Mesendoderm (in vitro differentiated cells): Measurements from ENCODE around the gene SLC16A12.

Source experiments
- DNase-seq: peaks from one replicate; pipeline ENCODE4 v3.0.0; 2013
- H2AK5ac ChIP-seq: 2 replicates; pipeline ENCODE4 v1.6.1; 2013; ENCODE audit warnings: low read length, inconsistent platforms
- H2BK120ac ChIP-seq: 2 replicates; pipeline ENCODE4 v1.6.1; 2013; ENCODE audit warnings: low read depth, mild to moderate bottlenecking, low read length, moderate library complexity, mixed read lengths
- H2BK15ac ChIP-seq: replicated peaks from 2 replicates; pipeline ENCODE4 v1.6.1; 2013; ENCODE audit warnings: low read depth, mild to moderate bottlenecking, moderate library complexity
- H2BK5ac ChIP-seq: 2 replicates; pipeline ENCODE4 v1.6.1; 2013; ENCODE audit warnings: low read length, inconsistent platforms
- H3K18ac ChIP-seq: 2 replicates; pipeline ENCODE4 v1.6.1; 2013; ENCODE audit warnings: mild to moderate bottlenecking, low read length, mixed read lengths
- H3K23ac ChIP-seq: one replicate; pipeline ENCODE4 v1.6.1; 2013; ENCODE audit warnings: low read length
- H3K27ac ChIP-seq: 2 replicates; pipeline ENCODE4 v1.5.1; 2013; ENCODE audit warnings: low read depth, mild to moderate bottlenecking, inconsistent platforms, low read length, moderate library complexity
- H3K27me3 ChIP-seq: 2 replicates; pipeline ENCODE4 v1.6.1; 2013; ENCODE audit warnings: low read length, control low read depth, mild to moderate bottlenecking, inconsistent platforms; ENCODE audit not compliant: insufficient read depth, poor library complexity
- H3K36me3 ChIP-seq: 2 replicates; pipeline ENCODE4 v1.6.1; 2013; ENCODE audit warnings: low read length, inconsistent platforms; ENCODE audit not compliant: control insufficient read depth, insufficient read depth
- H3K4ac ChIP-seq: one replicate; pipeline ENCODE4 v1.6.1; 2013; ENCODE audit warnings: low read depth, mild to moderate bottlenecking, low read length, moderate library complexity
- H3K4me1 ChIP-seq: 2 replicates; pipeline ENCODE4 v1.6.1; 2013; ENCODE audit warnings: low read depth, low read length, inconsistent platforms; ENCODE audit not compliant: control insufficient read depth
- H3K4me2 ChIP-seq: 2 replicates; pipeline ENCODE4 v1.6.1; 2013; ENCODE audit warnings: low read length
- H3K4me3 ChIP-seq: 2 replicates; pipeline ENCODE4 v1.5.1; 2013; ENCODE audit warnings: mild to moderate bottlenecking, low read length
- H3K56ac ChIP-seq: one replicate; pipeline ENCODE4 v1.6.1; 2013; ENCODE audit warnings: low read length
- H3K79me1 ChIP-seq: 2 replicates; pipeline ENCODE4 v1.6.1; 2013; ENCODE audit warnings: low read length, inconsistent platforms
- H3K79me2 ChIP-seq: 2 replicates; pipeline ENCODE4 v1.6.1; 2013; ENCODE audit warnings: mild to moderate bottlenecking, low read length; ENCODE audit not compliant: control insufficient read depth, insufficient read depth
- H3K9ac ChIP-seq: 2 replicates; pipeline ENCODE4 v1.6.1; 2013; ENCODE audit warnings: low read length, inconsistent platforms
- H4K5ac ChIP-seq: one replicate; pipeline ENCODE4 v1.6.1; 2013; ENCODE audit warnings: low read length
- H4K8ac ChIP-seq: one replicate; pipeline ENCODE4 v1.6.1; 2013; ENCODE audit warnings: low read depth, mild to moderate bottlenecking, control low read depth, low read length, moderate library complexity
- WGBS: extraction: QIAGEN DNeasy Blood & Tissue Kit; methylation state at CpG from one replicate; pipeline ENCODE4 v1.1.7; 2013; ENCODE audit warnings: low lambda C conversion rate, missing lambda C conversion rate; ENCODE audit not compliant: insufficient coverage; ENCODE audit errors: extremely low coverage; 5-methylcytosine and 5-hydroxymethylcytosine counted together

The SLC16A12 gene

DNA sequence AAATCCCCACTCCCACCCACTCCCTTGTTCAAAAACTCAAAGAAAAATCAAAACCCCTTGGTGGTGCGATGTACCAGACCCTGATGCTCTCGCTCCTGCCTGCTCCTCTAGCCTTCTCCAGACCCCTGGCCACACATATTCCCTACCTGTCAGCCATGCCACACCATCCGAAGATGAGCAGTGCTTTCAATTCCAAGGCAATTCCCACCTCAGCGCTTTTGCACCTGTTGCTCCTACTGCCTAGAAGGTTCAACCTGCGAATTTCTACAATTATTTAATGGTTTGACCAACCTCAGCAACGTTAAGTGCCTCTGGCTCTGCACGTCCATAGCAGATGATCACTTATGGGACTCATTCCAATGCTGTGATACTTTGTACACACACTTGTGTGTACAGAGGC is 11.1 kb downstream of the SLC16A12 start:
- DNase-seq, result no peak
- Histone ChIP-seq H3K79me1 (no peaks in the 10 kb centered on the region), H4K5ac (no peak overlapping the region), H3K56ac (no peak overlapping the region), H3K23ac (no peak overlapping the region), H2BK5ac (no peak overlapping the region), H3K27me3 (no peaks in the 10 kb centered on the region), H3K18ac (no peak overlapping the region), H3K4me2 (no peak overlapping the region), H3K4me3 (no peak overlapping the region), H4K8ac (no peak overlapping the region), H3K4me1 (no peaks in the 10 kb centered on the region), H3K79me2 (no peaks in the 10 kb centered on the region), H3K4ac (no peak overlapping the region), H2AK5ac (no peak overlapping the region), H3K9ac (no peak overlapping the region), H2BK15ac (no peak overlapping the region), H3K36me3 (no peaks in the 10 kb centered on the region), H3K27ac (no peak overlapping the region), H2BK120ac (no peak overlapping the region)
- WGBS, result no CpG with 5 or more reads among the region's 7 CpGs

DNA sequence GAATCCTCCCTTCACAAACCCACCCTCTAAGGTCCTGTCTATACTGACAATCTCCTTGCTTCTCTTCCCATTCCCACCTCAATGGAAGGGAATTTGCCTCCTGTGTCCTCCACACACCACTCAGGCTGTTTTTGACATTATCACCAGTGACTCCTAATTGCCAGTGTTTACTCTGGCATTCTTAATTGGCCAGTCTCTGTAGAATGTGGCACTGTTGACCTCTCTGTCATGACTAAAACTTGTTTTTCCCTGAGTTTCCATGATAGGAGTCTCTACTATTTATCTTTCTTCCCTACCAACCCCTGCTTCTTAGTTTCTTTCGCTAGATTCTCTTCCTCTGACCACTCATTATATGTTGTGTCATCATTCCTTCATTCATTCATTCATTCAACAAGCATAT is 12.1 kb downstream of the SLC16A12 start:
- Histone ChIP-seq H3K27ac (no peak overlapping the region), H3K27me3 (no peaks in the 10 kb centered on the region), H3K79me1 (no peaks in the 10 kb centered on the region), H3K4me1 (no peaks in the 10 kb centered on the region), H3K4ac (no peak overlapping the region), H3K36me3 (no peaks in the 10 kb centered on the region), H4K5ac (no peak overlapping the region), H2BK5ac (no peak overlapping the region), H2AK5ac (no peak overlapping the region), H4K8ac (no peak overlapping the region), H3K4me2 (no peak overlapping the region), H2BK120ac (no peak overlapping the region), H3K79me2 (no peaks in the 10 kb centered on the region), H2BK15ac (no peak overlapping the region), H3K18ac (no peak overlapping the region), H3K4me3 (no peak overlapping the region), H3K56ac (no peak overlapping the region), H3K9ac (no peak overlapping the region), H3K23ac (no peak overlapping the region)
- no peak for DNase-seq
- no CpG with 5 or more reads among the region's 1 CpG for WGBS

DNA sequence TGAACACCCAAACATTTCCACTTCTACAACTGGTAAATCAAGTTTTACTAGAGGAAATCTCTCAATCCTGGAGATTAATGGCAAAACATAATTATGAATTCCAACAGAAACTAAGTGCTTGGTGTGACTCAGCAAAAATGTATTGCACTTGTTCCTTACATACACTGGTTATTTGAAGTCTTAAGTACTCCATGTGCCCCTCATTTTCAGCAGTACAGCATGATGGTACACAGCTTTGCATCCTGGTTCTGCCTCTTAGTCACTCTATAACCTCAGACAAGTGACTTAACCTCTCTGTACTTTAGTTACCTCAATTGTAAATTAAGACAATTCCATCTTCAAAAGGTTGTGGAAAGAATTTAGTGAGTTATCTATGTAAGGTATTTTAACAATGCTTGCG is 12.9 kb downstream of the SLC16A12 start:
- Histone ChIP-seq H3K79me1 (no peaks in the 10 kb centered on the region), H2BK5ac (no peak overlapping the region), H3K27me3 (no peaks in the 10 kb centered on the region), H3K79me2 (no peaks in the 10 kb centered on the region), H3K18ac (no peak overlapping the region), H3K4ac (no peak overlapping the region), H2BK15ac (no peak overlapping the region), H2AK5ac (no peak overlapping the region), H2BK120ac (no peak overlapping the region), H4K8ac (no peak overlapping the region), H3K4me2 (no peak overlapping the region), H3K27ac (no peak overlapping the region), H3K9ac (no peak overlapping the region), H3K36me3 (no peaks in the 10 kb centered on the region), H3K4me3 (no peak overlapping the region), H3K4me1 (no peaks in the 10 kb centered on the region), H4K5ac (no peak overlapping the region), H3K56ac (no peak overlapping the region), H3K23ac (no peak overlapping the region)
- WGBS, result no CpG with 5 or more reads among the region's 1 CpG
- DNase-seq, result no peak

DNA sequence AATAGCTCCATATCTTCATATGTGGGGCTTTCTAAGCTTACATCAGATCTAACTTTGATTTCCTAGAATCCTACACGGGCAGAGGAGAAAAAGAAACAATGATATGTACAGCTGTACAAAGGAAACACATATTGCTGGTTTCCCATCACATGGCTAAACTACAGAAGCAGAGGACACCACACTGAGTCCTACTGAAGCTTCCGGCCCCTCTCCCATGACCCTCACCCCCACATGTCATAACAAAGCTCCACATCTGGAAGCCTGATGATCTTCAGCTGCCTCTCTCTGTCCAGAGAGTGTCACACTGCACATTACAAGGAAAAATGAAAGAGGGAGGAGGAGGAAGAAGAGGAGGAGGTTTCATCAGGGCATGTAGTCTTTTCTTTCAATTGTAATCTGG is 14.0 kb downstream of the SLC16A12 start:
- Histone ChIP-seq H3K27ac (no peak overlapping the region), H4K5ac (no peak overlapping the region), H3K4ac (no peak overlapping the region), H2BK5ac (no peak overlapping the region), H3K36me3 (no peaks in the 10 kb centered on the region), H3K79me2 (no peaks in the 10 kb centered on the region), H3K27me3 (no peaks in the 10 kb centered on the region), H3K79me1 (no peaks in the 10 kb centered on the region), H4K8ac (no peak overlapping the region), H3K56ac (no peak overlapping the region), H3K9ac (no peak overlapping the region), H2BK15ac (no peak overlapping the region), H3K4me2 (no peak overlapping the region), H3K4me1 (no peaks in the 10 kb centered on the region), H3K18ac (no peak overlapping the region), H3K4me3 (no peak overlapping the region), H3K23ac (no peak overlapping the region), H2AK5ac (no peak overlapping the region), H2BK120ac (no peak overlapping the region)
- DNase-seq, result no peak
- WGBS, result no CpG with 5 or more reads among the region's 2 CpGs

DNA sequence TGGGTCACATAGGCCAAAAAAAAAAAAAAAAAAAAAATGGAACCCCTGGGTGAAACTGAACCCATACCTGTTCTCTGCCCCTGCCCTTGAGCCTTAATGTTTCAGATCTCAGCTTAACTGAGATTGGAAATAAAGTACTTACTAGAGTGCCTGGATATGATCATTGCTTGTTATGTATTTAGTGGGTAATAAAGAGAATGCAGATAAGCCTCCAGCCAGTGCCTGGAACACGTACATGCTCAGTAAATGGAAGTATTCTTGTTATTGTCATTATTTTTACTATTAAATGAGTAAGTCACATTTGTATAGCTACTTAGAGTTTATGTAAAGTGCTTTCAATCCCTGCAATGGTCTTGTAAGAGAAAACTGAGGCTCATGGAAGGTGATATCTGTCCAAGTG is 14.7 kb downstream of the SLC16A12 start:
- Histone ChIP-seq H3K9ac (no peak overlapping the region), H3K36me3 (no peaks in the 10 kb centered on the region), H3K23ac (no peak overlapping the region), H4K5ac (no peak overlapping the region), H3K4me2 (no peak overlapping the region), H3K4ac (no peak overlapping the region), H3K4me3 (no peak overlapping the region), H3K79me1 (no peaks in the 10 kb centered on the region), H3K27me3 (no peaks in the 10 kb centered on the region), H3K56ac (no peak overlapping the region), H3K27ac (no peak overlapping the region), H4K8ac (no peak overlapping the region), H2AK5ac (no peak overlapping the region), H3K4me1 (no peaks in the 10 kb centered on the region), H2BK120ac (no peak overlapping the region), H2BK15ac (no peak overlapping the region), H3K18ac (no peak overlapping the region), H3K79me2 (no peaks in the 10 kb centered on the region), H2BK5ac (no peak overlapping the region)
- WGBS, result no CpG with 5 or more reads among the region's 1 CpG
- DNase-seq, result no peak
